Gastroesophageal sphincter (tissue), 4 donors: ENCODE results near the gene DNAJB8. TPM values are rescaled to one million over a fixed set of nuclear protein-coding genes. Genes with fewer than 3 reads are reported as not detected.

Source experiments
- ATAC-seq: fragments of 150-250 bp; one replicate; pipeline ENCODE4 v1.9.1; 2016; ENCODE audit warnings: mild to moderate bottlenecking, moderate library complexity
- H3K27ac ChIP-seq, 4 donors: fragments of 200-600 bp; sonication (generic) in 3 of 4; 1 replicate in 3 of 4; 2 replicates in 1 of 4; pipeline ENCODE4 v1.5.1; 2016 to 2019
- H3K27me3 ChIP-seq: fragments of 200-600 bp; sonication (generic); one replicate; pipeline ENCODE4 v1.5.1; 2019
- H3K36me3 ChIP-seq, 2 donors: fragments of 200-600 bp; sonication (generic); one replicate each; pipeline ENCODE4 v1.5.1; 2019; ENCODE audit warnings: control low read depth in 1 of 2
- H3K4me1 ChIP-seq, 3 donors: fragments of 200-600 bp; sonication (generic); 1 replicate in 2 of 3; 2 replicates in 1 of 3; pipeline ENCODE4 v1.5.1; 2016 to 2019; ENCODE audit warnings: control low read depth in 2 of 3
- H3K4me3 ChIP-seq, 2 donors: fragments of 200-600 bp; sonication (generic); one replicate each; pipeline ENCODE4 v1.5.1; 2019; ENCODE audit warnings: mild to moderate bottlenecking in 1 of 2, moderate library complexity in 1 of 2
- H3K9me3 ChIP-seq, 3 donors: fragments of 200-600 bp; sonication (generic); one replicate each; pipeline ENCODE4 v1.5.1; 2017 to 2019; ENCODE audit warnings: control low read depth in 2 of 3
- EP300 ChIP-seq: sonication (generic); formaldehyde crosslinking; IDR thresholded peaks from one replicate; pipeline ENCODE4 v1.6.1; 2017; ENCODE audit warnings: antibody characterized with exemption, mild to moderate bottlenecking
- POLR2A ChIP-seq, 2 donors: fragments of 450-650 bp; IDR thresholded peaks; one replicate each; pipeline ENCODE4 v1.6.1; 2017; ENCODE audit warnings: antibody characterized with exemption in 2 of 2, mild to moderate bottlenecking in 2 of 2, moderate library complexity in 1 of 2
- POLR2AphosphoS5 ChIP-seq: sonication (generic); formaldehyde crosslinking; IDR thresholded peaks from one replicate; pipeline ENCODE4 v1.6.1; 2017; ENCODE audit warnings: antibody characterized with exemption
- WGBS, 2 donors: methylation state at CpG; one replicate each; pipeline ENCODE4 v1.1.5; 2018; ENCODE audit warnings: low coverage in 1 of 2; 5-methylcytosine and 5-hydroxymethylcytosine counted together
- total RNA-seq, 4 donors: library from RNA; depleted of rRNA; stranded (reverse); fragments of >200 nt; gene quantifications; one replicate each; pipeline ENCODE4 v1.1.0, GENCODE V29; 2016
- TF ChIP-seq, protein P1 (sequence below), 4 experiments: fragments of 200-600 bp in 2 of 4; fragments of 450-650 bp in 2 of 4; sonication (generic) in 1 of 4; IDR thresholded peaks; one replicate each; pipeline ENCODE4 v1.5.1; 2017 to 2019; ENCODE audit warnings: antibody characterized with exemption in 4 of 4, mild to moderate bottlenecking in 2 of 4, moderate library complexity in 2 of 4

The DNAJB8 gene
- total RNA-seq, 4 donors from 2014 or later = not detected

DNA sequence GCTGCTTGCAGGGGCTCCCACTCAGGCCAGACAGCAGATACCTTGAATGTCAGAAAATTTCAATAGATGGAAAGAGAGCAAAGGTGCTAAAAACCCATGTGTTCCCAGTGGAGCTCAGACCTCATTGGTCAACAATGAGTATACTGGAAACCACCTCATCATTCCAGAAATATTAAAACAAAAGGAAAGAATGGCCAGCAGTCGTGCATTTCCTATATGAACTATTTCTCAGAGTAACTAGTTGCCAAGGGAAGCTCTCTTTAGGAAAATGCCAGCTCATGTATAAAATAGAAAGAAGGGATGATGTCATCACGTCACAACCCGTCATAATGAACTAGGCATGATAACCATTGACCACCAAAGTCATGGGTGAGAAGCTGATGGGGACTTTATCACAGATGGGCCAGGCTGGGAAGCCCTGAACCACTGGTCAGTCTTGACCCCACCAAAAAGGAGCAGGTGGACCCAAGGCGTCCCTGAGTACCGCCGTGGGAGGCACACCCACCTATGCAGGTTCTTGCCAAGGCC lies 17.5 kb downstream of the DNAJB8 start:
- TF ChIP-seq POLR2A (IDR thresholded peaks at IDR 0.05) (no peak), EP300 (no peak), POLR2AphosphoS5 (no peak)
- TF ChIP-seq, protein P1, sequence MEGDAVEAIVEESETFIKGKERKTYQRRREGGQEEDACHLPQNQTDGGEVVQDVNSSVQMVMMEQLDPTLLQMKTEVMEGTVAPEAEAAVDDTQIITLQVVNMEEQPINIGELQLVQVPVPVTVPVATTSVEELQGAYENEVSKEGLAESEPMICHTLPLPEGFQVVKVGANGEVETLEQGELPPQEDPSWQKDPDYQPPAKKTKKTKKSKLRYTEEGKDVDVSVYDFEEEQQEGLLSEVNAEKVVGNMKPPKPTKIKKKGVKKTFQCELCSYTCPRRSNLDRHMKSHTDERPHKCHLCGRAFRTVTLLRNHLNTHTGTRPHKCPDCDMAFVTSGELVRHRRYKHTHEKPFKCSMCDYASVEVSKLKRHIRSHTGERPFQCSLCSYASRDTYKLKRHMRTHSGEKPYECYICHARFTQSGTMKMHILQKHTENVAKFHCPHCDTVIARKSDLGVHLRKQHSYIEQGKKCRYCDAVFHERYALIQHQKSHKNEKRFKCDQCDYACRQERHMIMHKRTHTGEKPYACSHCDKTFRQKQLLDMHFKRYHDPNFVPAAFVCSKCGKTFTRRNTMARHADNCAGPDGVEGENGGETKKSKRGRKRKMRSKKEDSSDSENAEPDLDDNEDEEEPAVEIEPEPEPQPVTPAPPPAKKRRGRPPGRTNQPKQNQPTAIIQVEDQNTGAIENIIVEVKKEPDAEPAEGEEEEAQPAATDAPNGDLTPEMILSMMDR (IDR thresholded peaks at IDR 0.05) = no peak
- ATAC-seq = no peak
- 57 to 63% methylated on average over 2 to 3 of the region's 6 CpGs for WGBS, 2 donors

DNA sequence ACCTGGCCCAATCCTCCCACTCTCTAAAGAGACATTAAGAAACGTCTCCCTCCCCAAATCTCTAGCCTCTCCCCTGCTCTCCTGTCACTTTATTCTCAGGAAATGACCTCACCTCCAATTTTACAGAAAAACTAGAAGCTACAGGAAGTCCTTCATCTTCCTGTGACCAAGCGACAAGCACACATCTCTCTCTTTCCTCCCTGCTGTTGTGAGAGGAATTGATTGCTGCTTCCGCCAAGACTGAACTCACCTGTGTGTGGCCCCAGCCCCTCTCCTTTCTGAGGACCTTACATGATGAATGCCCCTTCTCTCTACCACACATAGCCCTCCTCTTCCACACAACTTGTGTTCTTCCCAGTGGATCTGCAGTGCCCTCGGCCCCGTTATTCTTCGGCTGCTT lies 18.2 kb downstream of the DNAJB8 start:
- Histone ChIP-seq H3K9me3 (no peaks in the 10 kb centered on the region), H3K36me3 (no peaks in the 10 kb centered on the region), H3K27me3 (peaks cover 29% of the 10 kb centered on the region), H3K4me1 (no peaks in the 10 kb centered on the region), H3K27ac (no peak overlapping the region), H3K4me3 (no peak overlapping the region)
- no peak for ATAC-seq
- TF ChIP-seq POLR2A (IDR thresholded peaks at IDR 0.05) = no peak
- TF ChIP-seq, protein P1 (IDR thresholded peaks at IDR 0.05) = no peak
- no peak for TF ChIP-seq EP300
- TF ChIP-seq POLR2AphosphoS5 = no peak
- WGBS, 2 donors = 56 to 62% methylated on average over 6 of the region's 6 CpGs

More for the DNA sequence above, 17.5 kb downstream of the DNAJB8 start:
- Histone ChIP-seq H3K27me3 (peaks cover 29% of the 10 kb centered on the region), H3K4me3 (no peak overlapping the region), H3K9me3 (no peaks in the 10 kb centered on the region), H3K4me1 (no peaks in the 10 kb centered on the region), H3K36me3 (no peaks in the 10 kb centered on the region), H3K27ac (no peak overlapping the region)

DNA sequence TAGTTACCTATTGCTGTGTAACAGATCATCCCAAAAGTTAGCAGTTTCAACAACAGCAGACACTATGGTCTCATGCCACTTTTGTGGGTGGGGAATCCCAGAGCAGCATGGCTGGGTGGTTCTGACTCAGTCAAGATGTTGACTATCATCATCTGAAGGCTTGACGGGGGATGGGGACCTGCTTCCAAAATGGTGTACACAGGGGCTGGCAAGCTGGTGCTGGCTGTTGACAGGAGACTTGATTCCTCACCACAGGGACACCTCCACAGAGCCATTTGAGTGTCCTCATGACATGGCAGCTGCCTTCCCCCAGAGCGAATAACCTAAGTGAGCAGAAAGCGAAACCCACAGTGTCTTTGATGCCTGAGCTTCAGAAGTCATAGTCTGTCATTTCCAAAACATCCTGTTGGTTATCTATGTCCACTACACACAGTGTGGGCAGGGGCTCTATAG lies 19.1 kb downstream of the DNAJB8 start:
- H3K27ac ChIP-seq = no peak overlapping the region
- WGBS, 2 donors = 100% methylated on average over 1 to 2 of the region's 3 CpGs
- no peaks in the 10 kb centered on the region for H3K4me1 ChIP-seq
- no peak overlapping the region for H3K4me3 ChIP-seq
- H3K36me3 ChIP-seq = no peaks in the 10 kb centered on the region
- H3K9me3 ChIP-seq = no peaks in the 10 kb centered on the region
- no peak for ATAC-seq
- H3K27me3 ChIP-seq = peaks cover 23% of the 10 kb centered on the region
- TF ChIP-seq EP300 = no peak
- TF ChIP-seq POLR2AphosphoS5 = no peak
- TF ChIP-seq, protein P1 (IDR thresholded peaks at IDR 0.05) = no peak
- no peak for TF ChIP-seq POLR2A (IDR thresholded peaks at IDR 0.05)

GRCh38 chr3:128446821-128447220 lies 19.9 kb downstream of the DNAJB8 start:
- Histone ChIP-seq H3K27ac (no peak overlapping the region), H3K36me3 (no peaks in the 10 kb centered on the region), H3K4me1 (no peaks in the 10 kb centered on the region), H3K4me3 (no peak overlapping the region), H3K27me3 (peaks cover 15% of the 10 kb centered on the region), H3K9me3 (no peaks in the 10 kb centered on the region)
- WGBS, 2 donors = 88 to 100% methylated on average over 1 of the region's 1 CpG
- ATAC-seq = no peak
- TF ChIP-seq EP300 (no peak), POLR2AphosphoS5 (no peak), POLR2A (IDR thresholded peaks at IDR 0.05) (no peak)
- TF ChIP-seq, protein P1 (IDR thresholded peaks at IDR 0.05) = no peak

DNA sequence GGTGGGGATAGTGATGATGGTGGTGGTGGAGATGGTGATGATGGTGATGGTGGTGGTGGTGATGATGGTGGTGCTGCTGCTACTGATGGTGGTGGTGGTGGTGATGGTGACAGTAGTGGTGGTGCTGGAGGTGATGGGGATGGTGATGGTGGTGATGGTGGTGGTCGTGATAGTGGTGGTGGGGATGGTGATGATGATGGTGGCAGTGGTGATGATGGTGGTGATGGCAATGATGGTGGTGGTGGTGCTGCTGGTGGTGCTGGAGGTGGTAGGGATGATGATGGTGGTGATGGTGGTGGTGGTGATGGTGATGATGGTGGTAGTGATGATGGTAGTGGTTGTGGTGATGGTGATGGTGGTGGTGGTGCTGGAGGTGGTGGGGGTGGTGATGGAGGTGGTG lies 21.3 kb downstream of the DNAJB8 start:
- no peak for ATAC-seq
- 82% methylated on average over 1 of the region's 1 CpG; no CpG with 5 or more reads in 1 of the 2 donors for WGBS, 2 donors
- no peak for TF ChIP-seq EP300
- TF ChIP-seq, protein P1 (IDR thresholded peaks at IDR 0.05) = no peak
- no peak for TF ChIP-seq POLR2A (IDR thresholded peaks at IDR 0.05)
- no peak for TF ChIP-seq POLR2AphosphoS5

More for the DNA sequence above, 21.3 kb downstream of the DNAJB8 start:
- no peaks in the 10 kb centered on the region for H3K9me3 ChIP-seq
- H3K36me3 ChIP-seq = no peaks in the 10 kb centered on the region
- H3K27ac ChIP-seq = no peak overlapping the region
- no peaks in the 10 kb centered on the region for H3K4me1 ChIP-seq
- H3K27me3 ChIP-seq = peaks cover 12% of the 10 kb centered on the region
- H3K4me3 ChIP-seq = no peak overlapping the region
